ENCODE results near the gene RAP1GAP.

Gene RAP1GAP

DNA sequence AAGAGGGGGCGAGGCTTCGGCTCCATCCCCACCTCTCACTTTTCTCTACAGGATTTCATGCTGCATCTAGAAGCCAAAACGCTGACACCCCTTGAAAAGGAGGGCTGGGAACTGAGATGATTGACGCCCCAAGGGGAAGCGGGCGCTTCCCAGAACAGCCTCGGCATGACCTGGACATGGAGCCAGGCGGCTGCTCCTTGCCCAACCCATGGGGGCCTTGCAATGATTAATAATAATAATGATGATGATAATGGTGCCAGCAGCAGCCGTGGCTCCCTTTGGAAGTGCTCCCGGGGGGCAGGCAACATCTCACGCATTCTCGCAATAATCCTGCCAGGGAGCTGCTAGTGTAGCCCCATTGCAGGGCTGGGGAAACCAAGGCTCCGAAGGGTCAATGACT, 78.2 kb downstream of the RAP1GAP start:
- no peak overlapping the region for H3K4me3 ChIP-seq (ENCODE audit: low read depth, low read length)
- no peak for TF ChIP-seq CTCF (IDR thresholded peaks at IDR 0.05; ENCODE audit: control insufficient read depth, extremely low read depth, insufficient read depth)

DNA sequence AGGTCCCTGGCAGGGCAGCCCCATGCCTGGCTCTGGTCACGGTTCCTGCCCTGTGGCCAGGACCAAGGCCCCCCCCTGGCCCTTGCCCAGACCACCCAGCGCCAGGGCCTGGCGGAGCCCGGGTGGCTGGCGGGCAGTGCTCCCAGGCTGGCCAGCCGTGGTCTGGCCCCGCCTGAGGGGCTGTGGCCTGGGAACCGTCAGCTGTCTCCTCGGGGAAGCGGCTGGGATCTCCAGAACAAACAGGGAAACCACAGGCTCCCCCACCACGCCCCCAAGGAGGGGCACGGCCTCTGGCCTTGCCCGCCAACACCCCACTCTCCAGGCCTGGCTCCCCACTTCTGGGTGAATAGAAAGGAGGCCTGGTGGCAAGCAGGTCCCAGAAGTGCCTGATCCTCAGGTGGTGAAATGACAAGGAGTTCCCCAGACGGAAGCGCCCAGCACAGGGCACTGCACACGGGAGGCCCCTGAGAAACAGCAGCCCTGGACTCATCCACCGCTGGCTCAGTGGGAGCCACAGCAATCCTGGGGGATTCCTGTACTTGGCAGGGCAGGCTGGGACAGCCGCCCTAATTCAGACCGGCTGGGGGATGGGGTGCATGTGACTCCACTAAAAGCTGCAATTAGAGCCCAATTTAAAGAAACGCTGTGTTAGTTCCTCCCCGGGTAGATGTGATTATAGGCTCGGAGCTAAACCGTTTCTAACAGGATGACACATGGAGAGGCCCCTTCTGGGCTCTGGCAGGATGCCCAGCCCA, 78.9 kb downstream of the RAP1GAP start:
- DNase-seq (ENCODE audit: low read depth): no peak
- no peak for TF ChIP-seq CTCF (IDR thresholded peaks at IDR 0.05; ENCODE audit: control insufficient read depth, extremely low read depth, insufficient read depth)
- H3K4me3 ChIP-seq (ENCODE audit: low read depth, low read length): no peak overlapping the region

More for the DNA sequence above, 78.2 kb downstream of the RAP1GAP start:
- no peak for DNase-seq (ENCODE audit: low read depth)

GRCh38 chr1:21589618-21590017, 79.5 kb downstream of the RAP1GAP start:
- TF ChIP-seq CTCF (IDR thresholded peaks at IDR 0.05; ENCODE audit: control insufficient read depth, extremely low read depth, insufficient read depth): no peak
- no peak for DNase-seq (ENCODE audit: low read depth)
- H3K4me3 ChIP-seq (ENCODE audit: low read depth, low read length): no peak overlapping the region

GRCh38 chr1:21587602-21587953, 81.6 kb downstream of the RAP1GAP start:
- no peak for DNase-seq (ENCODE audit: low read depth)
- TF ChIP-seq CTCF (IDR thresholded peaks at IDR 0.05; ENCODE audit: control insufficient read depth, extremely low read depth, insufficient read depth): no peak
- no peak overlapping the region for H3K4me3 ChIP-seq (ENCODE audit: low read depth, low read length)

- no peak overlapping the region for H3K4me3 ChIP-seq (ENCODE audit: low read depth, low read length)
- DNase-seq (ENCODE audit: low read depth): no peak
- no peak for TF ChIP-seq CTCF (IDR thresholded peaks at IDR 0.05; ENCODE audit: control insufficient read depth, extremely low read depth, insufficient read depth)
Measured at GRCh38 chr1:21586846-21587601, 82.1 kb downstream of the RAP1GAP start.

DNA sequence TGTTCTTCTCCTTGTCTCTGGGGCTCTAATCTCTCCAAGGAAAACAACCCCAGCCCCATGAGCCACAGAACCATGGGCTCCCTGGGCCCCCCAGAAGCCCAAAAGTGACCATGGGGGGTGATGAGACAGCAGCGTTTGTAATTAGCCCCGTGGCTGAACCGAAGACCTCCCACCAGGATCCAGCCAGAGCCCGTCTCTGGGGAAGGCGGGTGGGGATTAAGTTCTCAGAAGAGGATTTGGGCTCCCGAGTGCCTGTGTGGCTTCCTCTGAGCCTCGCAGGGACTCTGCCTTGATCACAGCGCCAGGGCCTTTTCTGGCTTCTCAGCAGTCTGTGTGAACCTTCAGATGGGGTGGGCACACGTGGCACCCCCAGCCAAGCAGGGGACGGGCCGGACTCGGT, 82.9 kb downstream of the RAP1GAP start:
- DNase-seq (ENCODE audit: low read depth): no peak
- no peak overlapping the region for H3K4me3 ChIP-seq (ENCODE audit: low read depth, low read length)
- no peak for TF ChIP-seq CTCF (IDR thresholded peaks at IDR 0.05; ENCODE audit: control insufficient read depth, extremely low read depth, insufficient read depth)
